PFSK-1 (cell line): ENCODE measurements around the gene NBEA.

Experiments used
- POLR2AphosphoS5 ChIP-seq: IDR thresholded peaks from 2 replicates; pipeline ENCODE4 v1.6.1; 2012; ENCODE audit warnings: low read depth, mild to moderate bottlenecking, control low read depth, low read length, moderate library complexity
- TF ChIP-seq, protein P1 (sequence below), 2 experiments: IDR thresholded peaks; 2 replicates each; pipeline versions ENCODE4 v1.6.1 to v1.8.0; 2011 to 2012; ENCODE audit warnings: low read depth in 2 of 2, low read length in 2 of 2, control low read depth in 1 of 2, inconsistent platforms in 1 of 2, mild to moderate bottlenecking in 1 of 2, moderate library complexity in 1 of 2; ENCODE audit not compliant: insufficient read depth in 1 of 2

DNA sequence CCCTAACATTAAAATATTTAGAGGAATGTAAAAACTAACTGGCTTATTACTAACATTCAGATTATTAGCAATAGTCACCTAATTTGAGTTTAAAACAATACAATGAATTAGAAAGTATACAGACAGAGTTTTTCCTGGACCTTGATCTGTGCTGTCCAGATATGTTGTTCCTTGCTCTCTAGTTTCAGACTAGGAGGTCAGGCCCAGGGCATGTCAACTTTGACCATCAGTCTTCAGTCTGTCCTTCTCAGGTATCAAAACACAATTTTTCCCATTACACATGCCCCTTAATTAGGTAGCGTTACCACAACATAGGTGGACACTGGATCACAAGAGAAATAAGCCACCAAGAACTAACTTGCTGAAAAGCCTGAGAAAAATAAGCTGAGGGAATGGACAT, 337.4 kb downstream of the NBEA start:
- TF ChIP-seq POLR2AphosphoS5, result no peak
- TF ChIP-seq, protein P1, sequence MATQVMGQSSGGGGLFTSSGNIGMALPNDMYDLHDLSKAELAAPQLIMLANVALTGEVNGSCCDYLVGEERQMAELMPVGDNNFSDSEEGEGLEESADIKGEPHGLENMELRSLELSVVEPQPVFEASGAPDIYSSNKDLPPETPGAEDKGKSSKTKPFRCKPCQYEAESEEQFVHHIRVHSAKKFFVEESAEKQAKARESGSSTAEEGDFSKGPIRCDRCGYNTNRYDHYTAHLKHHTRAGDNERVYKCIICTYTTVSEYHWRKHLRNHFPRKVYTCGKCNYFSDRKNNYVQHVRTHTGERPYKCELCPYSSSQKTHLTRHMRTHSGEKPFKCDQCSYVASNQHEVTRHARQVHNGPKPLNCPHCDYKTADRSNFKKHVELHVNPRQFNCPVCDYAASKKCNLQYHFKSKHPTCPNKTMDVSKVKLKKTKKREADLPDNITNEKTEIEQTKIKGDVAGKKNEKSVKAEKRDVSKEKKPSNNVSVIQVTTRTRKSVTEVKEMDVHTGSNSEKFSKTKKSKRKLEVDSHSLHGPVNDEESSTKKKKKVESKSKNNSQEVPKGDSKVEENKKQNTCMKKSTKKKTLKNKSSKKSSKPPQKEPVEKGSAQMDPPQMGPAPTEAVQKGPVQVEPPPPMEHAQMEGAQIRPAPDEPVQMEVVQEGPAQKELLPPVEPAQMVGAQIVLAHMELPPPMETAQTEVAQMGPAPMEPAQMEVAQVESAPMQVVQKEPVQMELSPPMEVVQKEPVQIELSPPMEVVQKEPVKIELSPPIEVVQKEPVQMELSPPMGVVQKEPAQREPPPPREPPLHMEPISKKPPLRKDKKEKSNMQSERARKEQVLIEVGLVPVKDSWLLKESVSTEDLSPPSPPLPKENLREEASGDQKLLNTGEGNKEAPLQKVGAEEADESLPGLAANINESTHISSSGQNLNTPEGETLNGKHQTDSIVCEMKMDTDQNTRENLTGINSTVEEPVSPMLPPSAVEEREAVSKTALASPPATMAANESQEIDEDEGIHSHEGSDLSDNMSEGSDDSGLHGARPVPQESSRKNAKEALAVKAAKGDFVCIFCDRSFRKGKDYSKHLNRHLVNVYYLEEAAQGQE (IDR thresholded peaks at IDR 0.05; ENCODE audit: insufficient read depth in 1 of 2, low read depth in 2 of 2, low read length in 2 of 2), result no peak
